GM19468 (cell line): Measurements from ENCODE around the gene MTA1.

Source experiments
- ATAC-seq: cut with Tn5 transposase; IDR thresholded peaks from one replicate; pipeline ENCODE4 v1.9.1; 2021; ENCODE audit warnings: mild to moderate bottlenecking, moderate library complexity, moderate number of reproducible peaks; ENCODE audit not compliant: unreplicated experiment; ENCODE audit errors: extremely low read depth

The MTA1 gene

DNA sequence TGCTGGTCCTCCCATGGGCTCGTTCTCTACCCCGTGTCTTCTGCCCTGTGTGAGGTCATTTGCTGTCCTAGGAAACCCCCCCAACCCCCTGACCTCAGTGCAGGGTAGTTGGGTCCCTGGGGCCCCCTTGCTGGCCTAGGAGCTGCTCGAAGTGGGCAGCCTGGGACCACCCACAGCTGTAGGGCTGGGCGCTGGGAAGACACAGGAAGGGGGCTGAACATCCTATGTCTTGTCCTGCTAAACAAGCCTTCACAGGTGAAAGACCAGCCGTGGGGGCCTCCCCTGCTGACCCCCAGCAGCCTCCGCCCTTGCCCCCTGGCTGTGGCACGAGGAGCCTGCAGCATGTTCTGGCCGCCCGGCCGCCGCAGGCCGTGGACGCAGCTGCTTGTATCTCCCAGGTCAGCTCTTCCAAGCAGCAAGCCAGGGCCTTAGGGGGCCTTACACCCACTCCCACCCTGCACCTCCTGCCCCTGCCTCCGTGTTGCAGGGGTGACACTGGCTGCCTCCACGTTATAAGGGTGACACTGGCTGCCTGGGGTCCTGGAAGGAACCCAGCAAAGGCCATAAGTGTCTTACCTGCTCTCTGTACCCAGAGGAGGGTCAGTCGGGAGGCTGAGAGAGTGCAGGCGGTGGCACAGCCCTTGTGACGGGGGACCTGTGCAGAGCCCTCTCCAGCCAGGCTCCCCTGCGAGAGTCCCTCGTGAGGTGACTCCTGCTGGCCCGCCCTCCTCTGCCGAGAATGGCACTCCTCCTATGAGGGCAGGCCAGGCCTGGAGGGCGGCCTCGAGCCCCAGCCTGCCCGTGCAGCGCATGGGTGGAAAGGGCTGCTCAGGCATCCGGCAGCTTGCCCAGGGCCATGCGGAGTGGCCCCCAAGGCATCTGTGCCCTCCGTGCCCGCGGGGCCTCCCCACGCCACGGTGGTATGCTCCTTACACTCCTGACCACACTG is 32.8 kb upstream of the MTA1 start:
- ATAC-seq: no peak

GRCh38 chr14:105387530-105387922 is 32.1 kb upstream of the MTA1 start:
- ATAC-seq: no peak

GRCh38 chr14:105388110-105388951 is 31.3 kb upstream of the MTA1 start:
- no peak for ATAC-seq

DNA sequence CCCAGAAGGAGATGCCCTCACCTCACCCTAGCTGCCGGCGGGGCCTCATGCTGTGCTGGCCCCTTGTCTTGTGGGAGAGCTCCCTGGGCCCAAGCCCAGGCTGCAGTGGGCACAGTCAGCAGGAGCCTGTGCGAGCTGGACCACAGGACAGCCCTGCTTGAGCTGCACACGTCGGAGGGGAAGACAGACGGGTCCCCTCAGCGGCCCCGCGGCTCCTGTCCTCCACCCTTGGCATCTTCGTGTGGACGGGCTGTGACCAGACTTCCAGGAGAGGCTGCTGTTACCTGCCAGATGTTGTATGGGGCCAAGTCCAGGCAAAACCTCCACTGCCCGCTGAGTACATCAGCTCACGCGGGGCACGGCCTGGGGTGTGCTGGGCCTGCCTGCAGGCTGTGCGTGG is 30.7 kb upstream of the MTA1 start:
- ATAC-seq: no peak

GRCh38 chr14:105389534-105389933 is 30.1 kb upstream of the MTA1 start:
- no peak for ATAC-seq

DNA sequence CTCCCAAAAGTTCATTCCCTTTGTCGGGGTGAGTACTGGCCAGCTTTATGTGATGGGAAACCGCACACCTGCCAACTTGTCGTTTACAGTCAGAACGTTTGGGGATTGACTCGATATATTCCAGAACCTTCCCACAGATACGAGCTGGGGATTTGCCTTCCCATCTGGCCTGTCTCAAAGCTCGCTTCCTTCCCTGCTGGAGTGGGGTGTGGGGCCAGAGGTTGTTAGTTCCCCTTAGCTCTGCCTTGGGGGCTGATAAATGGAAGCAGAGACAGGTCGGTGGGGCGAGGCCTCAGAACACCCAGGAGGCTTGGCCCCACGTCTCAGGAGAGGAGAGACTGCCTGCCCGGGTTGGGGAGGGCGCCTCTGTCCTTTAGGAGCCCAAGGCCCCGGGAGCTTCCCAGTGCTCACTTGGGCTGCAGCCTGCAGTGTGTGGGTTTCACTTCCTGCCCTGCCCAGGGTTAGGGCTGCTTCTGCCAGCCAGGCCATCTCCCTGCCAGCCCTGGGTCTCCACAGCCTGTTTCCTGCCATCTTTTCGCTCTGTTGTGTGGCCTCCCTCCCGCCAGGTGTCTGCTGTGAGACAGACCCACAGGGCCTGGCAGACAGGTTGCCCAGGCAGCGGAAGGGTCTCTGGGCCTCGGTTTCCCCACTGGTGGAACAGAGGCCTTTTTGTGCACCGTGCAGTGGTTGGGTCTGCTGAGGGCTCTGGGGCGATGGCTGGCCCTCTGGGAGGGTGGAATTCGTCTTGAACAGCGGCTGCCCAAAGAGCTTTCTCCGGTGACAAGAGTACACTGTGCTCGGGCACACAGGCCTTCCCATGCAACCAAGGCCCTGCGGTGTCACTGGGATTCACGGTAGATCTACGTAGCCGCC is 29.4 kb upstream of the MTA1 start:
- ATAC-seq: no peak

DNA sequence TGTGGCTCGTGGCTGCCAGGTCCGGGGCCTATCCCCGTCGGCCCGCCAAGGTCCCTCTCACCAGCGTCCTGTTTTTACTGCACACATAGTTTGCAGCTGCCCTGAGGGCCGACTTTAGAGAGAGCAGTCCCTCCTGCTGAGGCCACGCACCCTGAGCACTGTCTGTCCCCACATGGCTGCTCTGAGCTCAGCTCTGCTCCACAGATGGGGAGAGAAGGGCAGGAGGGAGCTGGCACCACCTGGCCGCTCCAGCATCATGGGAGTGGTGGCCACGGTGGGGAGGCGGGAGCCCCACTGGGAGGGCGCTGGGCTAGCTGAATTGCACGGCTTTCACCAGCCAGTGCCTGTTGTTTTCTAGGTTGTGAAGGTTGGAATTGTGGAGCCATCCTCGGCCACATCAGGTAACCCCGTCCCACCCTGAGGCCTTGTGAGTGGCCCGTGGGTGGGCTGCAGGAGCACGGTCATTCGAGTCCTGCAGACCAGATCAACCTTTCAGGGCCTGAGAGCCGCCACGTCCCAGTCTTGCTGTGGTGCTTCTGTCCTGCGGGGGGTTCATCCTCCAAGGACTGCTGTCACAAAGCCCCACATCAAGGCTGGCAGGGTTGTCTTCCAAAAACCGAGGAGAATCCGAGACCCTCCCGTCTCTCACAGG is 28.7 kb upstream of the MTA1 start:
- no peak for ATAC-seq

GRCh38 chr14:105391541-105391940 is 28.1 kb upstream of the MTA1 start:
- no peak for ATAC-seq

GRCh38 chr14:105392131-105393090 is 27.2 kb upstream of the MTA1 start:
- no peak for ATAC-seq

DNA sequence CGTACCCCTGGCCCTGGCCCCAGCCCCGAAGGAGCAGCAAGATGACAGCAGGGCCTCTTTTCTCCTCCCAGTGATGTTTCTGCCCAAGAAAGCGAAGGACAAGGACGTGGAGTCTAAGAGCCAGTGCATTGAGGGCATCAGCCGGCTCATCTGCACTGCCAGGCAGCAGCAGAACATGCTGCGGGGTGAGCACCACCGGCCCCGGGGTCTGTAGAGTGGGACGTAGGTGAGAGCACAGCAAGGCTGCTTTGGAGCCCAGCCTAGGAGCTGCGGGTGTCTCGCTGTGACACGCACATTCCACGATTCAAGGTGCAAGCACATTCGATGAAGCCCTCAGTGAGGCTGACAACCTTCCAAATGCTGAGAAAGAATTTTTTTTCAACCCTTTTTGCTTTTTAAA is 26.5 kb upstream of the MTA1 start:
- no peak for ATAC-seq

DNA sequence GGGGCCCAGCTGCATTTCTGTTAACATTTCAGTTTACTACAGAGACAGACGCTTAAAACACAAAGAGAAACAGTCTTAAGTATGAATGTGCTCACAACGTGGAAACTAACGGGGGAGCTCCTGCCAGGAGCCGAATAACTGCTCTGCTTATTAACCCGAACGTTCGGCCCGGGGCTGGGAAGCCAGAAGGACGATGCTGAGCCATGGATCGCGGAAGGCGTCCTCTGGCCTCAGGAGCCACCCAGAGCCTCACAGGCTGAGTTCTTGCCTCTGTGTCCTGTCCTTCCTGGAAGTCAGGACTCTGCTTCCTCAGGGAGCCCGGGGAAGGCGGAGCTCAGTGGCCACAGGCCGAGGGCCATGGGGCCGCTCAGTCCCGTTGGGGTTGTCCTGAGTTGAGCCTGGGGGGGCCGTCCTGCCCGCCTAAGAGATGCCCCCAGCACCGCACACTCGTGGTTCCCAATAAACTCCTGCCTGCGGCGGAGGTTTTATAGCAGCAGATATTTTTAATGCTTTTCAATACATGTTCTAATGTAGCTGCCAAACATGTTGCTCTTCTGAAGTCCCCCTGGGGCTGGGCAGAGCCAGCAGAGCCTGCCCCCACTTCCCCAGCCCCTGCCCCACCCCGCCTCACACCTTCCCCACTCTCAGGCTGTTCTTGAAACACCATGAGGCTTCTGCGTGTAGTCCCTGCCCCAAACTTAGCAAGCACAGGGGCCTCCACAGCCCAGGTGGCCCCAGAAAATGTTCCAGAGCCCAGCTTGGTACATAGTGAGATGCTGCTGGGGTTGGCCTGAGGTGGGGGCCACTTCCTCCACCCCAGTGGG is 24.7 kb upstream of the MTA1 start:
- ATAC-seq: no peak

DNA sequence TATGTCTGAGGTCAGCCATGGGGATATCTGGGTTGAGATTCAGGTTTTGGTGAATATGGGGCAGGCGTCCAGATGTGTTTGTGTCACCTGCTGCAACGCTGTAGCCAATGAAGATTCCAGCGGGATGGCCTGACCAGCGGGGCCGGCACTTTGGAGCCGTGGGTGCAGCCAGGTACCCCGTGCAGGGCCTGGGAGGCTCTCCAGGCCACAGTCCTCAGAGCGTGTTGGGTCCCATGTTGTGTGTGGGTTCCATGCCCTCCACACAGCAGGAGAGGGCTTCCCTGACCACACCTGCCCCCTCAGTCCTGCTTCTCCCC is 24.1 kb upstream of the MTA1 start:
- ATAC-seq: no peak

DNA sequence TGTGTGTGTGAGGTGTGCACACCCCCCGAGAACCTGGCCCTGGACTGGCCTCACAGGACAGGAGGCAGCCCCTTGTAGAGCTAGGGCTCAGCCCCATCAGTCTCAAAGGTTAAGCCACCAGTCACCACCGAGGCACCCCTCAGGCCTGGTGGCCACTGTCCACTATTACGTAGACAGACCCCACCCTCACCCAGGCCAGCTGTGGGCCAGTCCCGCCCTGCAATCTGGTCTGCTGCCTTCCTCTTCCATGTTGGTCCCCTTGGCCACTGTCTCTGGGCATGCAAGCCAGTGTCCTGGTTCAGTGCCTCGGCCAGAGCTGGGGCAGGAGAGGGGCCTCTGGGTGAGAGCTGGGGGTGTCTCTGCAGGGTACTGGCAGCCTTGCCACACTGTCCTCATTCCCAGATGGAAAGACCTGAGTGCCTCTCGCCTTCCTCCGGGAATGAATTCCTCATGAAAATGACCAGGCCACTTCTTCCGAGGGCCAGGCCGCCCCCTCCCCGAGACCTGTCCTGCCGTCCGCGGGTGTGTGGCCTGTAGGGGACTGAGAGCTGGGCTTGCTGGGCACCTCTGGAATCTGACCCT is 22.2 kb upstream of the MTA1 start:
- ATAC-seq: no peak

DNA sequence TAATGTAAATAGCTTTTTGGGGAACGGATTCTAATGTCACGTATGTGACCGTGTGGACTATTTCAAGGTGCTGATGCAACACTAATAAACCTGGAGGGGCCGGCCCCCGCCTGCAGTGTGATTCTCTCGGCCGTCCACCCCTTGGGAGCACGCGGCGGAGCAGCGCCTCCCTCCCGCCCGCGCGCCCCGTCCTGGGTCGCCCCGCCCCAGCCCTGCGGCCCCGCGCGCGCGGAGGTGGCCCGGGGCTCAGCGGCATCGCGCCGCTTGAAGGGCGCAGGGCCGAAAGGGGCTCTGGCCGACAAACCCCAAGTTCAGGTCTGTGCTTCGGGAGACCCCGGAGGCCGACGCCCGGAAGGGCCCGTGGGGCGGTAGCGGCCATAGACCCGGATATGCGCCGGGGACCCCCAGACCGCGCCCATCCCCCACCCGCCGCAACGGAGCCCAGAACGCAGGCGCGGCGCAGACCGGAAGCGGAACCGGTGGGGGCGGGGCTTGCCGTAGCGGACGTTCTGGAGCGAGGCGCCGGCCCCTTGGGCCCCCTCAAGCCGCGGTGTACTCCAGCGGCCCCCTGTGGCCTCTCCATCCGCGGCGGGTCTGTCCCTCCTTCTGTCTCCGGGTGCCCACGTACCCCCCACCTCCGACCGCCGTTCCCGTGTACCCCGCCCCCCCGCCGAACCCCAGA is 21.4 kb upstream of the MTA1 start, which contains the start of gene TEX22:
Gene TEX22 (plus strand): TSS at position 495 of the 682 bp plus-strand sequence. CDS start 803 bp downstream, outside the sequence.
- ATAC-seq: peak; percentile 22

GRCh38 chr14:105398726-105399465 is 20.7 kb upstream of the MTA1 start:
- no peak for ATAC-seq

DNA sequence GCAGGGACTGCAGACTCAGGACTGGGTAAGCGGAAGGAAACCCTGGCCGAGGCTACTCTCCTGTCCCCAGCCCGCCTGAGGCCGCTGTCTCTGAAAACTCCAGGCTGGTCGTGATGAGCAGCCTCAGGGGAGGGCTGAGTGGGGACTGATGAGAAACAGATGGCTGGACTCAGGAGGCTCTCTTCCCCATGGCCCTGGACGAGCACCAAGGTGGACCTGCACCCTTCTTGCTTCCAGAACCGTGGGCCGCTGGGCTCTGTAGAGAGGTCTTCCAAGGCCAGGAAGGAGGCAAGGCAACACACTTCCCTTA is 20.2 kb upstream of the MTA1 start:
- no peak for ATAC-seq
